GM21526 (cell line): ENCODE results near the gene UNC13C.
"Not testable (repeated sequence)": the region's sequence is repeated elsewhere in the genome, so short reads cannot be mapped to it uniquely, and the experiment has no call there.

ENCODE experiments used
- ATAC-seq: cut with Tn5 transposase; IDR thresholded peaks from one replicate; pipeline ENCODE4 v1.9.1; 2021; ENCODE audit warnings: moderate library complexity; ENCODE audit not compliant: unreplicated experiment, low FRiP score

The UNC13C gene

DNA sequence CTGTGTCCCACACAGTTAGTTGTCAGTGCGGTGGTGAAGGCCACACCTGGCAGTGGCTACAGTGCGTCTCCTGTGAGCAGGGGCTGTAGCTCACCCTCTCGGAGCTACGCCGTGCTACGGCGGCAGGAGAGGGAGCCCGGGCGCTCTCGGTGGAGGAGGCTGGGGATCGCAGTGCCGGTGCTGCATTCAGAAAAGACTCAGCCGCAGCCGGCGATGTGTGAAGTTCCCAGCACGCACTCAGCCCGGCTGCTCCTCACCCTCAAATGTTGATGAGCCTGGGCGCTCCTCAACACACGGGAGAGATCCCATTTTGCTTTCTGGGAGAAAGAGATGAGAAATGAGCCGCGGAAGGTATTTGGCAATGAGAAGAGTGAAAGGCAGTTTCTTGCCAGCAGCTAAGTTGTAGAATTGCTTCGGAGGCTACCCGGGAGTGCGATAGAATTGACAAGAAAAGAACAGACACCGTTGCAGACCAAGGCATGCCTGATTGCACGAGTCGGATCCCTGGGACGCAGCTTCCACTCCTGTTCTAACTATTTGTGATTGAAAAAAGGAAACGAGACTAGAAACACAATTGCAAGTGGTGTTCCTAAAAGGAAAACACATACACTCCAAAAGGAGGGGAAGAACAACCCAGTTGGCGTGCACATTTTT lies at the start of gene UNC13C:
UNC13C (plus strand) TSS at position 189 of the 654 bp plus-strand sequence. CDS start 34,463 bp downstream, outside the sequence.
- ATAC-seq = no peak

DNA sequence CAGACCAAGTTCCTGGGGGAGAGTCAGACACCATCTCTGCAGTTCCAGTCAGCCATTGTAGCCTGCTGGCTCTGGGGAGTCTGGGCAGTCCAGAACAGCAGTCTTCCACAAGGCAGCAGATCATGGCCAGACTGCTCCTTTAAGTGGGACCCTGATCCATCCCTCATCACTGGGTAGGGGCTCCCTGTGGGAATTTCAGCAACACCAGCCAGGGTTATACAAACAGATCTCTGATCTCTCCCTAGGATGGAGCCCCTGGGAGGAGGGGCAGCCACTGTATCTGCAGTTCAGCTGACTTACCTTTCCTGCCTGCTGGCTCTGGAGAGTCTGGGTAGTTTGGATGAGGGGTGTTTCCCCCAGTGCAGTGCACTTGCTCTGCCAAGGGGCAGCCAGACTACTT lies 42.1 kb upstream of the UNC13C start:
- ATAC-seq = no peak

DNA sequence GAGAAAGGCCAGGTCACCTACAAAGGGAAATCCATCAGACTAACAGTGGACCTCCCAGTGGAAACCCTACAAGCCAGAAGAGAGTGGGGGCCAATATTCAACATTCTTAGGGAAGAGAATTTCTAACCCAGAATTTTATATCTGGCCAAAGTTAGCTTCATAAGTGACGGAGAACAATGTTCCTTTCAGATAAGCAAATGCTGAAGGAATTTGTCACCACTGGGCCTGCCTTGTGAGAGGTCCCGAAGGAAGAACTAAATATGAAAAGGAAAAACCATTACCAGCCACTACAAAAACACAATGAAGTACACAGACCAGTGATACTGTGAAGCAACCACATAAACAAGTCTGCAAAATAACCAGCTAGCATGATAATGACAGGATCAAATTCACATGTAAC lies 40.6 kb upstream of the UNC13C start:
- ATAC-seq = not testable (repeated sequence)

DNA sequence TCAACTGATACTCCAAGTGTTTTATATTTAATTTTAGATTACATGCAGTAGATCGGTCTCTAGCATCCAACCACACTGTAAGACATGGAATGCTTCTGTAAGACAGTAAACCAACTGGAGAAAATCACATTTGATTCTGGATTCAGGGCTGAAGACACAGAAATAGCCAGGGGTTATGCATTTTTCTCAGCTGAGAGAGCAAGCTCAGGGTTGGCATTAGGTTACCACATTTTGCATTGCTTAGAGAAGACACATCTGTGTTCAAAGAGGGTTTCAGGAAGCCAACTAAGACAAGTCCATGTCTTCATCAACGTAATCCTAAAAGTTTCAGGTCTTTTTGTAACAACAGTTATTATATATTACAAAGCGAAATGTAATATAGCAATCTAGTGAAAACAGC lies 27.7 kb upstream of the UNC13C start:
- no peak for ATAC-seq

DNA sequence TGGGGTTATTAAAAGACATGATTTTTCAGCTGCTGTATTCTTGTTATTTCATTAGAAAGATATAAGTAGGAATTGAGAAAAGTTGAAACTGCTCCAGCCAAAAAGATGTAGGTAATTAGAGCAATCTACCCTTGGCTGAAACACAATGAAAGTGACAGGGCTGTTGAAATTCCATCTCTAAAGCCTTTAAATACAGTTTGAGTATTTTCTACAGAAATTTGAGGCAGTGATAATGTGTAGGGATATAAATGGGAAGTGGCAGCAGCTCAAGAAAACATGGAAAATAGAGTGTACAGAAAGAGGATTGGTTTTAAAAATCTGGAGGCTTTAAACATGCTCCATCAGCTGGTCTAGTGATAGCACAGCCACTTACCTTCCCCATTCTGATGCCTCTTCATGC lies 22.8 kb upstream of the UNC13C start:
- no peak for ATAC-seq

DNA sequence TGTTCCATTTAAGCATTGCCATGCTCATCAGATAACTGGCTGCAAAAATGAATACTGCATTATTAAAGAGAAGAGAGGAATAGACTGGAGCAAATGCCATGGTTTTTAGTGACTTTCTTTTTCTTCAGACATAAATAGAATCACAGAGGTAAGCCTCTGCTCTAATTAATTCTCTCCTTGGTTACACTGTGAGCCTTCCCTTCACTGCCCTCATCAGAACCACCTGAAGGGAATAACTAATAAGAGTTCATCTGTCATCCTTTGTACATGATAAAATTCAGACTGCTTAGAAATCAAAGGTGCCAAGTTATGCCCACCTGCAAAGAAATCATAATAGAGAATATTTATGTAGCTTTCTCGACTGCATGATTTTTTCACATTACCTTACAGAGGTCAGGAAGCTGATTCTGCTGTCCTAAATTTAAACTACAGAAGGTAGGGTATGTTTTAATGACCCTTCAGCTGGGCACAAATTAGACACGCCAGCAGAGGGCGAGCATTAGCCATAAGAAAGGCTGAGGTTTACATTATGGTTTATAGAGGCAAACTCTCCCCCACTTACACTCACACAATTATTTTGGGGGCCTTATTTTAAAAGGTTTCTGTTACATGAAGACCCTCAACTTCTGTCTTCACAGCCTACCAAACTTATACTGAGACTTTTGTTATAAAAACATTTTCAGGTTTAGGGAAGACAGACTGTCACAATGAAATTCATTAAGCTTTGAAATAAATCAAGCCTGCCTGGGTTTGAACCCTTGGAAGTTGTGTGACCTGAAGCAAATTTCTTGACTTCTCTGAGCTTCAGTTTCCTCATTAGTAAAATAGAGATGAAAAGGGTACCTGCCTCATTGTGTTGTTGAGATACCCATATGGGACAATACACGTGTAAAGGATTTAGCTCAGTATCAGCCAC lies 15.3 kb upstream of the UNC13C start:
- no peak for ATAC-seq

DNA sequence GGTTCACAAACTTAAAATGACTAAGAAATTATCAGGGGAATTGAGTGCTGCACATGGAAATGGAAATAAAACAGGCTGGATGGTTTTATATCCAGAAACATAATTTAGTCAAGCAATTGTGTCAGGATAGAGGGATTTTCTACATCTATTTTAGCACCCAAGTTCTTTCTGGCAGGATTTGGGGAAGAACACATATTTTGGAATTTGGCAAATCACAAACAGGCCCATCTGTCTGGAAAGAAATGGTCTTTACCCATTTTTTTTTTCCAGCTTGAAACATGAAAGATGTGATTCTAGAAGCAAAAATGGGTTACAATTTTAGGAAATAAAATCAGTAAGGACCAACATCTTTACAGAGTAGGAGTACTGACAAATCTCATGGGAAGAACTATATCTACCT lies 14.4 kb upstream of the UNC13C start:
- no peak for ATAC-seq

DNA sequence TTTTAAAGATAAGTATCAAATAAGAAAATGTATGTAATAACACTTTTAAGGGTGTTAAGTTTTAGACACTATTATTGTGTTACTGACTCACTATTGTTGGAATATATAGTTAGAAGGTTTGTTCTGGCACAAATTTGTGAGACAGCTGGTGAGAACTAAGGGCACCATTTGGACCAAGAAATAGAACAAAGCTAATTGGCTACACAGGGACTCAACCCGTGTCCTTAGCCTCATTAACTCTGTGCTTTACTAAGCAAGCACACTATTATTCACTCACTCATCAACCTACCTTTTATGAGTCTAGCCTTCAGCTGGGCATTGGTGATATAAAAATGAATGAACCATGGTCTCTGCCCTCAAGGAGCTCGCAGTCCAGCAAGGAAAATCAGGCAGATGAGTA lies 4.1 kb upstream of the UNC13C start:
- ATAC-seq = no peak

DNA sequence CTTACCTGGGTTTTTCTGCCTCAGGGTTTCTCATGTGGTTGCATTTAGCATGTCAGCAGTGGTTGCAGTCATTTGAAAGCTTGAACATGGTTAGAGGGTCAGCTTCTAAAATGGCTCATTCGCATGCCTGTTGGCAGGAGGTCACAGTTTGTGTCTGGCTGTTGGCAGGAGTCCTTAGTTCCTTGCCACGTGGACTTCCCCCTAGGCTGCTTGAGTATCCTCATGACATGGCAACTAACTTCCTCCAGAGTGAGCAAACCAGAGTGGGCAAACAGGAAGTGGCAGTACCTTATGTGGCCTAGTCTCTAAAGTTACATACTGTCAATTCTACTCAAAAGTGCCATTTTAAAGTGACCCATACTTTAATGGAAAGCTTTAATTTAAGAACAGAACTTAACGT lies 3.4 kb upstream of the UNC13C start:
- no peak for ATAC-seq

DNA sequence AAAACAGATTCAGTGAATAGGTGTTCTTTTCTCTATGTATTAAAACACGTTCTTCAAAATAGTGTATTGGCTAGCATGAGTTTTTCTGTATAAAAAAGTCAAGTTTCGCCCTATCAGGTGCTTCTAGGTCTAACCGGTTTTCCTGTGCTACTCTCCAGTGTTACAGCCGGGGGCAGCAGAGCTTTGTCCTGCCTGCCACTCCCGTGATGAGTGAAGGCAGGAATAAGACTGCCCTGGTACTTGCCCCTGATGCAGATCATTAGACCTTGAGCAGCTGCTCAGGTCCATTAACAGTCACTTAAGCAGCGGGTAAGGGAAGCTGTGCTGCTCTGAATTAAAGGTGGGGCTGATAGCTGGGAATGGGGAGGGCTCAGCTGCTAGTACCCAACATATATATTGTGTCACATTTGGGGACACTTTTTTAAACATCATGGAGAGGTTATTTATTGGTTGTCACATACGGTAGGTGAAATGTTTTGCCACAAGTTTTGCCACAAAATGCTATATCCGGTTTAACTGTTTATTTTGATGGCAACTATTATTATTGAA lies 1.3 kb upstream of the UNC13C start:
- no peak for ATAC-seq

DNA sequence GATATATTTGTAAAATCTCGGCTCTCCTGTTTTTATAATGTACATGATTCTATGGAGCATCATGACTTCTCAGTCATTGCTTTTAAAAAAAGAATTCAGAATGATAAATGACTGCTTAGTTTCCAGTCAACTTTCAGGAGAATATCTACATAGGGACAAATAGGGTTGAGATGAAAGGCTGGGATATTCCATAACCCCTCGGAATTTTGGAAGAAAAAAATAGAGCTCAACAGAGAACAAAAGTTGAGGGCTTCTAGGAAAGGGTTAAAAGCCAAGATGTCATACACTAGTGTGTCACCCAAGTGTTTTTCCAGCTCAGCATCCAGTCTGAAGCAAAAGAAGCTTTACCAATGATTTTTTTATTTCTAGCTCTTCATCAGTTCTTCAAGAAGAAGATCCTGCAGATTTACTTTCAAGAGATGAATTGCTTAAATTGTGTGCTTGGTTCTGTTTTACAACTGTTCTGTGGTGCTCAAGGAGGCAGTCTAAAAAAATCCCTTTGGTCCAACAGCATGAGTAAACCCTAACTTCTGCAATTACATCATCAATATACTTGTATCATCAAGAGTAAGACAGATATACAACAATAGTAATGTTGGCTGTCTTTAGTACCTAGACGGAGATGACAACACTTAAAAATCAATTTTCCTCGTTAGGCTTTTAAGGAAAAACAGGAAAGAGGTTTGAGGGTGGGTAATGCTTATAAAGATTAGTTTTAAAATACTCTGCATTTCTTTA lies 979 bp downstream of the UNC13C start:
- ATAC-seq = no peak

DNA sequence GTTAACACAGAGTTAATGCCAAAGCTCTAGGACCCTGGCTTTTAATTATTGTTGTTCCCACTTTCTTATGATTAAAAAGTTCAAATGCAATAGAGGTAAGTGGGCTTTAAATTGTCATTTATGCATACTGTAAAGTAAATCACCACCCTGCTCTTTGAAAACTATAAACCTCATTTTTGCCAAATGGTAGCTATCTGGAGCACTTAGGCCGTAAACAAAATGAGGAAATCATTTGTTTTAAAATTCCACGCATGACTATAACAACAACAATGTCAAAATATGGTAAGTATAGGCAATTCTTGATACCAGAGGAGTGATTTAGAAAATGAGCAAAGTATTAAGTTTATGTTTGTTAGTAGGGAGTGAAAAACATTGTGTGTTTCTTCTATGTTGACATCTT lies 1.8 kb downstream of the UNC13C start:
- ATAC-seq = no peak

DNA sequence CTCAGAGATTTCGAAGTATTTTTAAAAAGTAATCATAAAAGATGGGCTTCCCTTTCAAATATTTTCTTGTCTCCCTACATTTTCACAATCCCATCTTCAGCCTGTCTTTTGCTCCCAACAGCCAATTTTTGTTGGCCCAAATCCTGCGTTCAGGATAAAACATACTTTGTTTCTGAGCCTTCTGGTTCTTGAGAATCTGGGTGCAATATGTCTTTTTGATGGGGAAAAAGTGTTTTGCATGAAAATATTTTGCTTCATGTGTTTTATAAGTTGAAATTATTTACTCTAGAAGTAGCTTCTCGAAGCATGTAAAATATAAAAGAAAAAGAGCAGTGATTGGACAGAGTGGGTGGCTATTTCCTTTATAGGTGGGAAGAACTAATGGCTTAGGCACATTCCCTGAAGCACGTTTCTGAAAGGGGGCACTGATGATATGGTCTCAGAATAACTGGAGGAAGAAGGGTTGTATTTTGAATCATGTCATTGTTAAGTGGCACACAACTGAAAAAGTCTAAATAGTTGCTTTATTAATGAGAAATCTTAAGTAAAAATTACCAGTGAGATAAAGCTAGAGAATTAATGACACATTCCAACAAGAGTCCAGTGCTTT lies 3.9 kb downstream of the UNC13C start:
- ATAC-seq = no peak

DNA sequence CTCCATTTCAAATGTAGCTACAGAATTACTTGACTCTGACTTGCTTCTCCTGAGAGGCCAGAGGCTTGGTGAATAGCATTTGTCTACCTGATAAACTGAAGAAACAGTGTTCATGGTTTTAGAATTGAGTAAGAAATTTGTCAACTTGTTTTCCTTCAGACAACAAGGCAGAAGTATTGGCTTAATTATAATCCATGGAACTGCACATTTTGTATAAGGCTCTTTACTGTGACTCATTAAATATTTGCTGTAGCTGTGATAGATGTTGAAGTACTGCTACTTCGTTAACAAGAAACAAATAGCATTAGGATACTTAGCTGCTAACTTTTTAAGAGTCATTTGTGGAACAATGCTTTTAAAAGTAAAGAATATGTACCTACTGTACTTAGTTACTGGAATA lies 4.6 kb downstream of the UNC13C start:
- ATAC-seq = no peak

DNA sequence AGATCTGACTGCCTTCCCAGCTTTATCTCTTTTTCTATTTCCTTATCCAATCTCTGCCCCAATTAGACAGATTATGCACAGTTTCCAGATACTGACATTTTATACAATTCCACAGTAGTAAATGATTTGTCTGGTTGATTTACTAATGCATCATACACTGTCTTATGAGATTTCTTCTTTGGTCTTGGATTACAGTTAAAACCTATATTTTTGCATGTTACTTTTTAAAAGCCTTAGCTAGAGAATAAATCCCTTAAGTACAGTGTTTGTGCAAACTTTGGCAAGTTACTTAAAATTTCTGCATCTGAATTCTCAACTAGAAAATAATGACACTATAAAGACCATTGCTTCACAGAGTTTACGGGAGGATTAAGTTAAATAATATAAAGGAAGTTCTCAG lies 6.0 kb downstream of the UNC13C start:
- no peak for ATAC-seq

DNA sequence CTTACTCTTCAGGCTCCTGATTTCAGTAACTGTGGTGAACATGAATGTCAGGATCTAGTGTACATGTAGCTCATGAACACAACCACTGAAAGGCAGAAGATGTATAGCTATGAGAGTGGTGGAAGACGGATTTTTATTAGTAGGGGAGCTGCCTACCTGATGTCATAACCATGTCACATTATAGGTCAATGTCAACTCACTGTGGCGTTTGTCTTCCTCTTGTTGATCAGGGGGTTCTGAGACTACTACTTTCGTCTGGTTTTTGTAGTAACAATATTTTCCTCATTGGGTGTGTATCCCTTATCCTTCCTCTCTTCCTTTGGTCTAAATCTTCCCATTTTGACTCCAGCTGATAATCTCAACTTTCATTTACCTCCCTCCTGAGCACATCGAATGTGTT lies 7.3 kb downstream of the UNC13C start:
- ATAC-seq = no peak

DNA sequence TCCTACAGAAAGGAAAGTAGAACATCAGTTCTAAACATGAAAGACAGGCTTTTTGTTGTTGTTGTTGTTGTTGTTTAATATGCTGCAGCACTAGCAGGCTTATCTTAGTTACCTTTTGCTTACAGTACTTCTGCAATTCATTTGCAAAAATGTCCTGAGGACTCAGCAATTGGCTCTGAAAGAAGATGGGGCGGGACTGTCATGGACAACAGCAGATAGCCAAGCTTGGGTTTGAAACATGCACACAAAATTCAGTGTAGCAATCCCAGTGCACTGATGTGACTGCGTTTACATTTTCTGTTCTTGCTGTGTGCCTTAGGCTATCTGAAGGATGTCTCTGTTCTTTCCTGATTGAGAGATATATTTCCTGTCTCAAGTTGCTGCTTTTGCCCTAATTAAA lies 9.2 kb downstream of the UNC13C start:
- ATAC-seq = no peak

DNA sequence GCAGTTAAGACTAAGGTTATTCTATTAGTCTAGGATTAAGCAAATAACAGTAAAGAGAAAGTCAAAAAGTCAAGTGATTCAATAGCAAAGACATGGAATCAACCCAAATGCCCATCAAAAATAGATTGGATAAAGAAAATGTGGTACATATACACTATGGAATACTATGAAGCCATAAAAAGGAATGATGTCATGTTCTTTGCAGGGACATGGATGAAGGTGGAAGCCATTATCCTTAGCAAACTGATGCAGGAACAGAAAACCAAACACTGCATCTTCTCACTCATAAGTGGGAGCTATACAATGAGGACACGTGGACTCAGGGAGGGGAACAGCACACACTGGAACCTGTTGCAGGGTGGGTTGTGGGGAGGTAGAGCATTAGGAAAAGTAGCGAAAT lies 29.0 kb downstream of the UNC13C start:
- ATAC-seq = no peak

DNA sequence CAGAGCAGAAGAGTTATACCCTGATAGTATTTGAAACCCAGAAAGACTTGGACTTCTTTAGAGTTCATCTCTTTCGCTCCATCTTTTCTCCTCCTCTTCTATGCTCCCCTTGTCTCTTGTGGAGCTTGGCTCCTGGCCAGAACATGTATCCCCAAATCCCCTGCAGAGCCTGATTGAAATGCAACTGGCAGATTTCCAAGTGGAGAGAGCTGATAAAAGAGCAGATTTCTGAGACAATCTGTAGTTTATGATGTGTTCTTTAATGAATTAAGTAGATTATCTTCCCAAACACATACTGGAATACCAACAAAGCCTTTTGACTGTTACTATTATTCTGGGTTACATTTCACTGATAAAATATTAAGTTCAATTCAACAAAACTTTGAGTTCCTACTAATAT lies 33.4 kb downstream of the UNC13C start:
- no peak for ATAC-seq

DNA sequence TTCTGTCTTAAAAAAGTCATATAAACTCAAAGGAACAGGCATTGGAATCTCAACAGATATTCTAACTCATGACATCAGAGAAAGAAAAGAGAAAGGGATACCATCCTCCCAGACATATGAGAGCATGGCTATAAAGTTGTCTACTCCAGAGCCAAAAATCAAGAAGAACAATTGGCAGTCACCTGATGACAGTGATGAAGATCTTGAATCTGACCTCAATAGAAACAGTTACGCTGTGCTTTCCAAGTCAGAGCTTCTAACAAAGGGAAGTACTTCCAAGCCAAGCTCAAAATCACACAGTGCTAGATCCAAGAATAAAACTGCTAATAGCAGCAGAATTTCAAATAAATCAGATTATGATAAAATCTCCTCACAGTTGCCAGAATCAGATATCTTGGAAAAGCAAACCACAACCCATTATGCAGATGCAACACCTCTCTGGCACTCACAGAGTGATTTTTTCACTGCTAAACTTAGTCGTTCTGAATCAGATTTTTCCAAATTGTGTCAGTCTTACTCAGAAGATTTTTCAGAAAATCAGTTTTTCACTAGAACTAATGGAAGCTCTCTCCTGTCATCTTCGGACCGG lies 35.9 kb downstream of the UNC13C start:
- no peak for ATAC-seq
